Measurements from ENCODE around the gene VPS51.

The VPS51 gene

GRCh38 chr11:65107751-65108468 is 11.9 kb downstream of the VPS51 start:
- no peak for TF ChIP-seq ZNF274 (IDR thresholded peaks at IDR 0.05; ENCODE audit: low read depth, low read length)
- no peak overlapping the region for H3K4me3 ChIP-seq (ENCODE audit: low read length)

- no peak for TF ChIP-seq ZNF274 (IDR thresholded peaks at IDR 0.05; ENCODE audit: low read depth, low read length)
- H3K4me3 ChIP-seq (ENCODE audit: low read length) = no peak overlapping the region
These were observed 12.6 kb downstream of the VPS51 start for GRCh38 chr11:65108469-65109123.

- no peak for TF ChIP-seq ZNF274 (IDR thresholded peaks at IDR 0.05; ENCODE audit: low read depth, low read length)
- no peak overlapping the region for H3K4me3 ChIP-seq (ENCODE audit: low read length)
These were observed 13.5 kb downstream of the VPS51 start for GRCh38 chr11:65109231-65110198.

- no peak for TF ChIP-seq ZNF274 (IDR thresholded peaks at IDR 0.05; ENCODE audit: low read depth, low read length)
- H3K4me3 ChIP-seq (ENCODE audit: low read length) = no peak overlapping the region
These were observed 14.4 kb downstream of the VPS51 start for GRCh38 chr11:65110354-65110861.

GRCh38 chr11:65111159-65111743 is 15.2 kb downstream of the VPS51 start:
- TF ChIP-seq ZNF274 (IDR thresholded peaks at IDR 0.05; ENCODE audit: low read depth, low read length) = no peak
- H3K4me3 ChIP-seq (ENCODE audit: low read length) = no peak overlapping the region

GRCh38 chr11:65111744-65112545 is 15.9 kb downstream of the VPS51 start, which contains the start of gene TM7SF2:
TSS of gene TM7SF2 (plus strand) at chr11:65111872. CDS start at chr11:65112016, 144 bp downstream.
- H3K4me3 ChIP-seq (ENCODE audit: low read length) = peak within 1 kb of the TSS; percentile 76
- TF ChIP-seq ZNF274 (IDR thresholded peaks at IDR 0.05; ENCODE audit: low read depth, low read length) = no peak

GRCh38 chr11:65112546-65113360 is 16.7 kb downstream of the VPS51 start:
- TF ChIP-seq ZNF274 (IDR thresholded peaks at IDR 0.05; ENCODE audit: low read depth, low read length) = no peak
- H3K4me3 ChIP-seq (ENCODE audit: low read length) = peak overlapping the region; percentile 76

- TF ChIP-seq ZNF274 (IDR thresholded peaks at IDR 0.05; ENCODE audit: low read depth, low read length) = no peak
- peak overlapping the region; percentile 76; the same call in 1 of the 2 replicates for H3K4me3 ChIP-seq (ENCODE audit: low read length)
These were observed 17.3 kb downstream of the VPS51 start for GRCh38 chr11:65113361-65113756.

GRCh38 chr11:65113839-65114238 is 17.8 kb downstream of the VPS51 start:
- H3K4me3 ChIP-seq (ENCODE audit: low read length) = no peak overlapping the region

GRCh38 chr11:65114538-65115171 is 18.6 kb downstream of the VPS51 start:
- H3K4me3 ChIP-seq (ENCODE audit: low read length) = no peak overlapping the region
- TF ChIP-seq ZNF274 (IDR thresholded peaks at IDR 0.05; ENCODE audit: low read depth, low read length) = no peak

More at GRCh38 chr11:65113839-65114238, 17.8 kb downstream of the VPS51 start:
- no peak for TF ChIP-seq ZNF274 (IDR thresholded peaks at IDR 0.05; ENCODE audit: low read depth, low read length)

- H3K4me3 ChIP-seq (ENCODE audit: low read length) = no peak overlapping the region
- no peak for TF ChIP-seq ZNF274 (IDR thresholded peaks at IDR 0.05; ENCODE audit: low read depth, low read length)
These were observed 19.5 kb downstream of the VPS51 start for GRCh38 chr11:65115361-65116082.

All from GM08714 (cell line).